IPS DF 19.7 (cell line): ENCODE results near the gene SLC35A5.

Experiments
- DNase-seq: peaks from one replicate; pipeline ENCODE4 v3.0.0-alpha.2; 2013; ENCODE audit warnings: low read depth, low spot score

The SLC35A5 gene

DNA sequence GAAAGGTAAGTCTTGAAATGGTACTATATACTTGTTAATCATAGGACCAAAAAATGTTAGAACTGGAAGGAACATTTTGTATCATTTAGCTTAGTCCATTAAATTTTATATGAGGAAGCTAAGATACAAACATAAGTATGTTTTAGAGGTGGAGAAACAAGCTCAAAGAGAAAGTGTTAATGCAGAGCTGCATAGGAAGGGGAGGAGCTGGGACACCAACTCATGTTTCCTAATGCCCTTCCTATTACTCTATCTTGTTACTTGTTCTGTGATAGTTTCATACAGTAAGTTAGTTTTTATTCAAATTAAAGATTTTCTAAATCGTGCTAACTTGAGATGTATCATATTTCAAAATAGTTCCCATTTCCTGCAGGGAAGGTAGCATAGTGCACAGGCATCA, 7.4 kb downstream of the SLC35A5 start:
- DNase-seq, result no peak

DNA sequence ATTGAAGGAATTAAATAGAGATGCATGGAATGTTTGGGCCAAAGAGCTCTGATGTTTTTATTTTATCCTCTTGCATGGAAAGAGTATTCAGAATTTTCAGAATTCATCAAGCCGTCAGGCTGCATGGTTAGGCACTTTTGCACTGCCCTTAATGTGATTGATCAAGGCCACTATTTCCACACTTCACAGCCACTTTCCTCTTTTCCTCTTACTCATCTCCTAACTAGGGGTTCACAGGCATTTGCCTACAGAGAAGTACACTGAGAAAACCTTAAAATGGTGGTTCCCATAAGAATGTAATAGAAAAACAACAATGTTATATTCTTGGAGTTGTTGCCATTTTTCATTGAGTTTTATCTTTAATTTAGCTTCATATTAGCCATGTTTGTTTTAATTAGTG, 10.9 kb downstream of the SLC35A5 start:
- no peak for DNase-seq

DNA sequence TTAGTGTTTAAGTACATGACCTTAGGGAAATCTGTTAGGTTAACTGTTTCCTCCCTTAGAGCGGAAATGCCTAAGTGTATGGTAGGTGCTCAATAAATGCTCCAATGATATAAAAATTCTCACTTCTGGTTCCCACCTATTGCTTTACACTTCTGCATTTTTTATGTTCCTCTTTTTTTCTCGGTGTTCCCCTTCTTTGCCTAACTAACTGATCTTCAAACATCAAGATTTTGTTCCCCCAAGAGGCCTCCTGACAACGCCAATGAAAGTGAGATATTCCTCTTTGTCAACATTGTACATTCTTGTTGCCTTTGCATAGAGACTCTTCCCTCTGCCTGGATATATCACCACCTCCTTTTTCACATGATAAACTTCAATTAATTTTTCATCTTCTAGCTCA, 17.4 kb downstream of the SLC35A5 start:
- DNase-seq, result no peak

DNA sequence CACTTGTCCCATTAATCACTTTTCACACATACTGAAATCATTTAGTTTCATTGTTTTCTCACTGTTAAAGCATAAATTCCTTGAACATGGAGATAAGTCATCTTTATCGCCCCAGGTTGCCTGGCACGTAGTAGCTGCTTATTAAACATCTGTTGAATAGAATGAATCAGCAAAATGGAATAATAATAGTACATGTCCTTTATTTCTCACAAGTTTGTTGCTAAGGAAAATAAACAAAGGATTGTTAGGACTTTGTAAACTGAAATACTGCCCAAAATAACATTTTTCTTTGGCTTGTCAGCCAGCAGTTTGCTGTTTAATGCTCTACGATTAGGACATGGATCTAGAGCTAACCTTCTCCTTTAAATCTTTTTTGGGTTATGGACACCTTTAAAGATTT, 17.9 kb downstream of the SLC35A5 start:
- DNase-seq, result no peak

DNA sequence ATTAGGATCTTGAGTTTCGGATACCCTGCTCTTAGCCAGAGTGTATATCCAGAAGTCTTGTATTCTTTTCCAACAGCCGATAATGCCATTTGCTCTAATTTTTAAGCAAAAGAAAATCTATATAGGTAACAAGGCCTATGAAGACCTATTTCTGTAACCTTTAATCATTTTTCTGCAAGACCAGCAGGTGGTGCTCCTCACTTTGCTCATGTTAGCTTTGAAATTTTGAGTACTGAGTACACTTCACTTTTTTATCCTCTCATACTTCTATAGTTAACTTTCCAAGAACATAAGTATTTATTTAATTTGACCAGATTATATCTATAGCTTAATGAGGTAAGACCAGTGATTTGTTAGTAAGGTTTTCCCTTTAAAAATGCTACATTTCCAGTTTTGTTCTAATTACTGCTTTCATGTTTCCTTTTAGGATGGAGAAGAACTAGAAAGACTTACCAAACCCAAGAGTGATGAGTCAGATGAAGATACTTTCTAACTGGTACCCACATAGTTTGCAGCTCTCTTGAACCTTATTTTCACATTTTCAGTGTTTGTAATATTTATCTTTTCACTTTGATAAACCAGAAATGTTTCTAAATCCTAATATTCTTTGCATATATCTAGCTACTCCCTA, 20.5 kb downstream of the SLC35A5 start:
- no peak for DNase-seq

DNA sequence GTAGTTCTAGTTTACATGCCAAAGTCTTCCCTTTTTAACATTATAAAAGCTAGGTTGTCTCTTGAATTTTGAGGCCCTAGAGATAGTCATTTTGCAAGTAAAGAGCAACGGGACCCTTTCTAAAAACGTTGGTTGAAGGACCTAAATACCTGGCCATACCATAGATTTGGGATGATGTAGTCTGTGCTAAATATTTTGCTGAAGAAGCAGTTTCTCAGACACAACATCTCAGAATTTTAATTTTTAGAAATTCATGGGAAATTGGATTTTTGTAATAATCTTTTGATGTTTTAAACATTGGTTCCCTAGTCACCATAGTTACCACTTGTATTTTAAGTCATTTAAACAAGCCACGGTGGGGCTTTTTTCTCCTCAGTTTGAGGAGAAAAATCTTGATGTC, 21.3 kb downstream of the SLC35A5 start:
- DNase-seq, result no peak

DNA sequence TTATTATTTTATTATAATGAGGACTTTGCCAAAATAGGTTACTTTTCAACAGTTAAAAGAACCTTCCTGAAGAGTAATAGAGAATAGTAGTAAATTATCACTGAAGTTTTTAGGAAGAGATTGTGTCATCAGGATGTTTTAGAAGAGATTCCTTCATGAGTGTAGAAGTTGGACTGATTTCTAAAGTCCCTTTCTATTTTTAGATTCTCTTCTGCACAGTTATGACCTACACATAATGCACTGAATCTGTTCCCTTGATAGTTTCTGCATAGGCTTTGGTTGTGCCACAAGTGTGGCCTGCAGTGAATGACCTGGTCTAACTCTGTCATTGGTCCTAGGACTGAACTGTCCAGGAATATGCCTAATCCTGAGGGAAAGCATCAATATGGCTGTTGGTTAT, 23.9 kb downstream of the SLC35A5 start:
- no peak for DNase-seq

DNA sequence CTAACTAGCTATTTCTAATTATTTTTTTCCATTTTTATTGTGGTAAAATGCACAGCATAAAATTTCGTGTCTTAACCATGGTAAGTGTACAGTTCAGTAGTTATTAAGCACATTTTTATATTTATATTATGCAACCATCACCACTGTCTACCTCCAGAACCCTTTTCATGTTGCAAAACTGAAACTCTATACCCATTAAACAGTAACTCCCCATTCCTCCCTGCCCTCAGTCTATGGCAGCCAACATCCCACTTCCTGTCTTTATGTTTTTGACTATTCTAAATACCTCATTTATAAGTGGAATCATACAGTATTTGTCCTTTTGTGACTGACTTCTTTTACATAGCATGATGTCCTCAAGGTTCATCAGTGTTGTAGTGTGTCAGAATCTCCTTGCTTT, 25.5 kb downstream of the SLC35A5 start:
- no peak for DNase-seq

DNA sequence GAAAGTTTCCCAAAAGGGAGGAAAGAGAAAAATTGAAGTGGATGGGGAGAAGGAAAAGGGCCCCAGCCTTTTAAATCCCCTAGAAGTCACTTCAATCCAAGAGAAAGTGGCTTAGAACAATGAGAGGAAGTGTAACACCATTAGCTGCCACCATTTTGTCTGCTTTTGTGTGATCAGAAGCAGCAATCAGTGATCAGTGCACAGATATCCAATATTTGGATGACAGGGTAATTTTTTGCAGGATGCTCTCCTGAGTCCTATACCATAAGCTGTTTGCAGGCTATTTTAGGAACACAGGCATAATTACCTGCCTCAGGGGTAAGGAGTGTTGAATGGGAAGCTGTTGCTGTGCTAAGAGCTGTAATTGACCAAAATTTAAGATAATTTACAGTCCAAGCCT, 31.4 kb downstream of the SLC35A5 start:
- DNase-seq, result no peak

DNA sequence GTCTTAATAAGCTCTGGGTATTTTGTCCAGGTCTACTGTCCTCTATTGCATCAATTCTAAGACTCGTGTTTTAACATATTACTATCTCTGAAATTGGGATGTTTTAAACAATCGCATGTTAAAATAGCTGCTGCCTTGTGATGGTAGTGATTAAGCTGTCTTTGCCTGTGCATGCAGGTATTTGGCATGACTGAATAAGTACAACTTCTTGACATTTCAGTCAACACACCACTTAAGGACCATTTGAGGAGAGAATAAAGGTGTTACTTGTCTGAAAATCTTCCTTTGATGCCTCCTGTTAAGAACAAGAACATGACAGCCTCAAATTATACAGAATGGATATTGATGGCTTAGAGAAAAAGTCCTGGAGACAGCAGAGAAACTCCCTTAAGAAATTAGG, 33.0 kb downstream of the SLC35A5 start:
- DNase-seq, result no peak

DNA sequence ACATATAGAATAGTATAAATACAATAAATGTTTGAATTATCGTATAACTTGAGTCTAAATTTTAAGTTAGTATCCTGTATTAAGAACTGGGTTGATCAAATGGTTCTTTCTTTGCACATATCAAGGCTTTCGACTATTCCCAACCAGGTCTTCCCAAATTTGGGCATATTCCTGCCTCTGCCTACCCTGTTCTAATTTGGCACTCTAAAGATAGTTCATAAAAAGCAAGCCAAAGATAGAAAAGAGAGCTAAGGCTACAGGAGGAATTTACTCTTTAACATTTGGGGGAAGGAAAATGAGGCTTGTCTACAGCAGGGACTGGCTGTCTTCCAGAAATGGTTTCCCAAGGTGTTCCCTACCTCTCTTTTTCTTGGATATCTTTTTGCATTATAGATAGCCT, 36.1 kb downstream of the SLC35A5 start:
- DNase-seq, result no peak

DNA sequence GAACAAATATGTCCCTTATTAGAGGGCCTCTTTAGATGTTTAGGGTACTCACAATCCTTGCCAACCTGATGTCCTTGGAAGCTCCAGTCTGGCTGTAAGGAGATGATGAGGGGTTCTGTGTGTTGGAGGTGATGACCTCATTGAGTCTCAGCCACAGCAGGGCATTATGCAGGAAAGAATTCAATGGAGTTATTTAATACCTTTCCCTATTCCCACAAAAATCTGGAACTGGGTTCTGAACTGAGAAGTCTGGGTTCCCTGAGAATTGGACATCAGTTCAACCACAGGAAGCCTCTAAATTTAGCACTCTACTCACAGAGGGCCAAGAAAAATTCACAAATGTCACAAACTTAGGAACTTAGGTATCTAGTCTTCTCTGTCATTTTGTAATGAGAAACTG, 36.9 kb downstream of the SLC35A5 start:
- DNase-seq, result no peak

DNA sequence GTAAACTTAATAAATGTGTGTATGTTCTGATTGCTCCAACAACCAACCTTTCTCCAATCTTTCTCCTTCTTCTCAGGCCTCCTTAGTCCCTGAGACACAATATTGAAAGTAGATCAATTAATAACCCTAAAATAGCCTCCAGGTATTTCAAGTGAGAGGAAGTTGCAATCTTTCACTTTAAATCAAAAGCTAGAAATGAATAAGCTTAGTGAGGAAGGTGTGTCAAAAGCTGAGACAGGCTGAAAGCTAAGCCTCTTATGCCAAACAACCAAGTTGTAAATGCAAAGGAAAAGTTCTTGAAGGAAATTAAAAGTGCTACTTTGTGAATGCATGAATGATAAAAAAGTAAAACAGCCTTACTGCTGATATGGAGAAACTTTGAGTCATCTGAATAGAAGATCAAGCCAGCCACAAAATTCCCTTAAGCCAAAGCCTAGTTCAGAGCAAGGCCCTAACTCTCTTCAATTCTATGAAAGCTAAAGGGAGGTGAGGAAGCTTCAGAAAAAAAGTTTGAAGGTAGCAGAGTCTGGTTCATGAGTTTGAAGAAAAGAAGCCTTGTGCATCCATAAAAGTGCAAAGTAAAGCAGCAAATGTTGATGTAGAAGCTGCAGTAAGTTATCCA, 40.5 kb downstream of the SLC35A5 start:
- no peak for DNase-seq

DNA sequence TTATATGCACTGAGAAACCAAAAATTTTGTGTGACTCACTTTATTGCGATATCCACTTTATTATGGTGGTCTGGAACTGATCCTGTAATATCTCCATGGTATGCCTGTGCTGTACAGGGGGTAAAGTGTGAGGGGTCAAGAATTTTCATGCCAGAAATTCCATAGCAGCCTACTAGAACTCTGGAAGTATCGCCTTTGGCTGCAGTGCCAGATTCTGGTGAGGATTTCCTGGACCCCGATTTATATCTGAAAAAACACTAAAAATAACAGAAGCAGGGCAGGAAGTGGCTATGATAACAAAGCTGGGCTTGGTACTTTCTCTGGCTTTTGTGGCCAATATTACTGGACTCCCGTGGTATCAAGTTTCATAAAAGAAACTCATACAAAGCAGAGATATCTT, 42.7 kb downstream of the SLC35A5 start:
- no peak for DNase-seq

DNA sequence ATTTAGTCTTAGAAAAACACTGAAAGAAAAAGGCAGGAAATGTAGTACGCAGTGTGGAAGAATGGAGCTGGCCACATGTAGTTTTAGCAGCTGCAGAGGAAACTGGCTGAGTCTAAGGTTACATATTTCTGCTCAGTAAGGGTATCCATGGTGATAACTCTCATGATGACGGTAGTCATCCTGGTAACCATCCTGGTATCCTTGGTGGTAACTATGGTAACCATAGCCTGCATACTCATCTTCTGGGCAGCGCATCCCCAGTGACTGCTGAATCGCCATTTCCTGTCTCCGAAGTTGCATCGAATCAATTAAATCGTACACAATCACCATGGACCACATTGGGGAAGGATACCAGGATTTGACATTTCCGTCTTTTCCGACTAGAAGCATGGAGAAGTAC, 43.4 kb downstream of the SLC35A5 start:
- DNase-seq, result no peak

DNA sequence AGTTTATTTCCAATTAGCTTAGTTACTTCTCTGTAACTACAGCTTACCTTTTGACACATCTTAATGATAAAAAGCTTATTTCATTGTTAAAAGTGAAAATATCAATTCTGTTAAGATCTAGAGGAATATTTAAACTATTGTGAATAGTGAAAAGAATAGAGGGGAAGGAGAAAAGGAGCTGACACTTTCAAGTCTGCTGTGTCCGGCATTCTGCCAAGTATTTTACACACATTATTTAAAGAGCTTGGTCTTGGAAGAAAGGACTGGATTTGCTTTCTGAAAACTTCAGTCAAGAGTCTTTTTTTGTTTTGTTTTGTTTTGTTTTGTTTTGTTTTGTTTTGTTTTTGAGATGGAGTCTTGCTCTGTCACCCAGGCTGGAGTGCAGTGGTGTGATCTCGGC, 44.3 kb downstream of the SLC35A5 start:
- DNase-seq, result no peak

DNA sequence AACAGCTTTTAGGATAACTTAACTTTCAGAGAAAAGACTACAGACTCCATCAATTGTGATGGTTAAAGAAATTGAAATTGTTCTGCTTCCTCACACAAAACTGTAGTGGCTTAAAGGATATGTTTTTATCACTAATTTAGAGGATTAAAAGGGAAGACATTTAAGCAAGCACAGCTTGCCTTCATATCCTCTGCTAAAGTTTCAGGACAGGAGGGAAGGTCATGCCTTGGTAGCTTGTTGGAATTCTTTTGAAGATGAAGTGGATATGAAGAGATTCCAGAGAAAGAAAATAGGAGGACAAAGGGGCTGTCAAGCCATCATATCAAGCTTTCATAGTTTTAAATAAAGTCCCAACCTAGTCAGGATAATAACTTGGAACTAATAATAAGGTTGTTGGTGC, 46.0 kb downstream of the SLC35A5 start:
- no peak for DNase-seq

DNA sequence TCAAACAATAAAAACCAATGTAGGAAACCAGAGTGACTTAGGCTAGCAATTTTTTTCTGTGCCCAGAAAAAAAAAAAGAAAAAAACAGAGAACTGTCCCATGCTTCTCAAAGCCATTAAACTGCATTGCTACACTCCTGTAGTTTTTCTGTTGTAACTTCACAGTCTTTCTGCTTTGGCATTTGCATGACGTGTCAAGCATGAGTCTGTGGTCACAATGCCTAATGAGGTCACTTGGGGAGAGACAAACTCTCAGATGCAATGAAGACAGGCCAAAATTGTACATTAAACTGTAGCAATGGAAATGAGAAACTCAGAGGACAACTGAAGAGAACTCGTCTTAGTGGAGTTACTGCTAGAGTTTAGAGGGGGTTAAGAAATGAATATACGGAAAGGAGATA, 48.3 kb downstream of the SLC35A5 start:
- no peak for DNase-seq

DNA sequence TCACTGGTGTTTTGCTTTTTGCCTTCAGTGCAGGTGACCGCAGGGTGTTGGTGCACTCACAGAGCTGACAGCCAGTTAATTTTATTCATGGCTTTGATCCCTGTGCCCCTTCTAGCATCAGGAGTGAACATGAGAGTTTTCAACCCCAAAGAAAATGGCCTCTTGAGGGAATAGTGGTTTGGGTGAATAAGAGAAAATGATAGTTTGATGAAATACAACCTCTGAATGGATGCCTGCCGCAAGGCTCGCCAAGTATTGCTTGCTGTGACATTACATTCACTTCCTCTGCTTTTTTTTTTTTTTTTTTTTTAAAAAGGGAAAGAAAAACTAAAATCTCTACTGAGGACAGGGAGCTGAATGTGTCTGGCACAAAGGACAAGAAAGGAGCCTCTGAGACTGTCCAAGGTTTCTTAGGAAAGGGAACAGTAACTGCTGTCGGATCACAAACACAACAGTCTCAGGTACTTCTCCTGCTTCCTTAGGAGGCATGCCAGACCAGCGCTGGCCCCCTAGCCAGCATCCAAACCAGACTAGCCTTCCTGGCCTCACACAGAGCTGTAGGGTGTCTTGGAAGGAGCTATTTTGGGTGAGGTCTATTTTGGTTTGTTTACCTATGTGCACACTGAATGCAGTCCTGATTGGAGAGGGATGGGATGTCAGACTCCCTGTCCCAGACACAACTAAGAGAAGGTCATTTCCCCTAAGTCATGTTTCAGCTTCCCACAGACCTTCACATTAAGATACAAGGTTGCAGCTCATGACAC, 50.1 kb downstream of the SLC35A5 start:
- no peak for DNase-seq

DNA sequence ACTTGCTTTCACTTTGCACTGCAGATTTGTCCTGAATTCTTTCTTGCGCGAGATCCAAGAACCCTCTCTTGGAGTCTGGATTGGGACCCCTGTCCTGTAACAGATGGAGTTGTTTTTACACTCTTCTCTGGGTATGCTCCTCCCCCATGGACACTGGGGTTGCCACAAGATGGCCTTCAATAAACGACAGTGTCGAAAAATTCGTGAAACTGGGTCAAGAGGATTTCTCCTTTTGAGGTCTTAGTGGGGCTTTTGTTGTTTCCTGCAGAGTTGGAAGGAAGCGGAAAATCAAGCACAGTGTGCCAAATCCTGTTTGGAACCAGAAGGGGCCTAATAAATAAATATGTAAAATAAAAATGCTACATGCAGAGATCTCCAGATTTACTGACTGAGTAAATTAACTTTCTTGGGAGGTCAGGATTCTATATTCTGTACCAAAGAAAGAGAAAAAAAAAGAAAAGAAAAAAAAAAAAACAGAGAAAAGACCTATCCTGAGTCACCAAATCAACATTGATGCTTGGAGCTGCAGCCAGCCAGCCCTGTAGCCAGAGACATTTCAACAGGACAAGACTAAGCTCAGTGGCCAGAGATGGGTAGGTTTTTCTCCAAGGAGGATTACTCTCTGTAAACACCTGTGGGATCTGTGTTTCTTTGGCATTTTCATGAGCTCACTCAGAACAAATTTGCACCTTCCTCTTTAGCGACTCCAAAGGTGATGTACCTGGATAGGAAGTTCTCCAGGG, 54.3 kb downstream of the SLC35A5 start:
- DNase-seq, result no peak

DNA sequence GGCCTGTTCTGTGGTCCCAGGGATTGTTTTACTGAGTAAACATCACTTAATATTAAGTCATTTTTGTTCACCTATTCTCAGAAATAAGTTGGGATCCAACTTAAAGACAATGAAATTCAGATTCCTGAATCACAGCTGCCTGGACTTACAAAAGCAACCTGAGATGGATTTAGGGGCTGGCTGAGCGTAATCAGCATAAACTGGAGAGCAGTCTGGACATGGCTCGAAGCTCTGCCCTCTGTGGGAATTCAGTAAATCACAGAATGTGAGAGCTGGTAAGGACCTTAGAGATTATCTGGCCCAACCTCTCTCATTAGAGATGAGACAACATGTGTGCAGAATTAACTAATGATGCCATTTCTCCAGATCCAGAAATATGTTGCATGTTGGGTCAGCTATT, 55.4 kb downstream of the SLC35A5 start:
- no peak for DNase-seq

DNA sequence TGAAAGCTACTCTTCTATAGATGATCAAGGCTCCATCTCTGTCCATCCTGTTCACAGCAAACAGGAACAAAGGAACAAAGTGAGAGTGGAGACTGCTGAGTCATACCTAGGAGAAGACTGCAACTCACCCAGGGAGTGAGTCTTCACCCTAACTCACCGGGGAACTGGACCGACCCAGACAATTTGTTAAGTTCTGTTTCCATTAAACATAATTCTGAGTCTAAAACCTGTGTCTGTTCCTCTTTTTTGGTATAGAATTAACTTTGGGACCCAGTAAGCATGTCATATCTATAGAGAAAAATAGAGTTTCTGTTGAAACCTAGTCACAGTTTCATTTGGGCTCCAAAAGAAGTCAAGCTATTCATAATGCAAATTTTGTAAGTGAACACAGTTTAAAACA, 57.5 kb downstream of the SLC35A5 start:
- DNase-seq, result no peak

DNA sequence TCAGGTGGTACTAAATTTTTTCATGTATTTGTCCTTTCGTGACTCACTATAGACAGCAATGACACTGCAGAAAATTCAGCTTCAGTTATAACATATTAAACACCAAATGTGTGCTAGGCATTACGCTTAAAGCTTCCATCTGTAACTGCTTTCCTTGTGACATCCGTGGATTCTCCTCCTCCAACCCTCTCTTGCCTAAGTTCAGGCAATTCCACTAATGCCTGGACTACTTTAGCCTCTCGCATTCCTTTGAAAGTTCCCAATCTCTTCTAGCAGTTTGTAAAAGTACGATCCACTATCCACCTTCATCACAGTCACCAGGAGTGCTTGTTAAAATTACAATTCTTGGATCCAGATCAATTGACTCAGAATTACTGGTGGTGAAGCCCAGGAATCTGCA, 61.4 kb downstream of the SLC35A5 start:
- no peak for DNase-seq
